Measurements from ENCODE around the gene YY1. TPM values are rescaled to one million over a fixed set of nuclear protein-coding genes. Genes with fewer than 3 reads are reported as not detected.

The YY1 gene
- total RNA-seq, 4 donors from 2014 or later: 40.2 to 61.7 (median 53.2) TPM

DNA sequence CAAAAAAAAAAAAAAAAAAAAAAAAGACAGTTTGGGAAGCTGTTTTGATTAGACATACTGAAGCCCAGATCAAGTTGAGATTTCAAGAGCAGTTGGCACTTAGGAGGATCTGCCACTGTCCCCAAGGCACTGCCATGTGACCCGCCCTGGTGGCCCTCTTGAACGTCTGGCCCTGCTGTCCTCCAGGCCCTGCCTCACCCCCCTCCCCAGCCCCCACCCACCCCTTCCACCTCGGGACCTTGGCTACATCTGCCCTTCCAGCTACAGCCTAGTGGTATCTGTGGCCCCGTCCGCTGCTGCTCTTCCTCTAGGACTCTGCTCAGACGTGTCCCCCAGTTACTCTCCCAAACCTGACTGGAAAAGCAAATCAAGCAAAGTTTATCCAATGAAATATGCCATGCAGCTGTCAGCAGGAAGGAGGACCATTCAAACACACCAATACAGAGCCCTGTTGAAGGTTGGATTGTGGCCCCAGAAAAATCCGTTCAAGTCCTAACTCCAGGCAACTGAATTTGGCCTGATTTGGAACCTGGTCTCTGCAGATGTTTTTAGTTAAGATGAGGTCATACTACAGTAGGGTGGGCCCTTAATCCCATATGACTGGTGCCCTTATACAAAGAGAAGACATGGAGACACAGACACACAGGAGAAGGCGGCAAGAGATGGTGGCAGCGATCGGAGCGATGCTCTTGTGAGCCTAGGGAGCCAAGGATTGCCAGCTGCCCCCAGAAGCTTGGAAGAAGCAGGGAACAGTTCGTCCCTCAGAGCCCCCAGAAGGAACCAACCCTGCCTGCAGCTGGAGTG lies 49.6 kb downstream of the YY1 start:
- Histone ChIP-seq H3K36me3 (no peaks in the 10 kb centered on the region), H3K9me3 (no peaks in the 10 kb centered on the region), H3K27me3 (no peaks in the 10 kb centered on the region), H3K4me1 (no peaks in the 10 kb centered on the region), H3K4me3 (no peak overlapping the region), H3K27ac (no peak overlapping the region)
- intact Hi-C loops (cut with DNase I; ENCODE audit: low total_unique reads): no loop called here
- no peak for DNase-seq
- TF ChIP-seq, protein P1, sequence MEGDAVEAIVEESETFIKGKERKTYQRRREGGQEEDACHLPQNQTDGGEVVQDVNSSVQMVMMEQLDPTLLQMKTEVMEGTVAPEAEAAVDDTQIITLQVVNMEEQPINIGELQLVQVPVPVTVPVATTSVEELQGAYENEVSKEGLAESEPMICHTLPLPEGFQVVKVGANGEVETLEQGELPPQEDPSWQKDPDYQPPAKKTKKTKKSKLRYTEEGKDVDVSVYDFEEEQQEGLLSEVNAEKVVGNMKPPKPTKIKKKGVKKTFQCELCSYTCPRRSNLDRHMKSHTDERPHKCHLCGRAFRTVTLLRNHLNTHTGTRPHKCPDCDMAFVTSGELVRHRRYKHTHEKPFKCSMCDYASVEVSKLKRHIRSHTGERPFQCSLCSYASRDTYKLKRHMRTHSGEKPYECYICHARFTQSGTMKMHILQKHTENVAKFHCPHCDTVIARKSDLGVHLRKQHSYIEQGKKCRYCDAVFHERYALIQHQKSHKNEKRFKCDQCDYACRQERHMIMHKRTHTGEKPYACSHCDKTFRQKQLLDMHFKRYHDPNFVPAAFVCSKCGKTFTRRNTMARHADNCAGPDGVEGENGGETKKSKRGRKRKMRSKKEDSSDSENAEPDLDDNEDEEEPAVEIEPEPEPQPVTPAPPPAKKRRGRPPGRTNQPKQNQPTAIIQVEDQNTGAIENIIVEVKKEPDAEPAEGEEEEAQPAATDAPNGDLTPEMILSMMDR (IDR thresholded peaks at IDR 0.05): no peak
- no peak for TF ChIP-seq POLR2A (IDR thresholded peaks at IDR 0.05)

DNA sequence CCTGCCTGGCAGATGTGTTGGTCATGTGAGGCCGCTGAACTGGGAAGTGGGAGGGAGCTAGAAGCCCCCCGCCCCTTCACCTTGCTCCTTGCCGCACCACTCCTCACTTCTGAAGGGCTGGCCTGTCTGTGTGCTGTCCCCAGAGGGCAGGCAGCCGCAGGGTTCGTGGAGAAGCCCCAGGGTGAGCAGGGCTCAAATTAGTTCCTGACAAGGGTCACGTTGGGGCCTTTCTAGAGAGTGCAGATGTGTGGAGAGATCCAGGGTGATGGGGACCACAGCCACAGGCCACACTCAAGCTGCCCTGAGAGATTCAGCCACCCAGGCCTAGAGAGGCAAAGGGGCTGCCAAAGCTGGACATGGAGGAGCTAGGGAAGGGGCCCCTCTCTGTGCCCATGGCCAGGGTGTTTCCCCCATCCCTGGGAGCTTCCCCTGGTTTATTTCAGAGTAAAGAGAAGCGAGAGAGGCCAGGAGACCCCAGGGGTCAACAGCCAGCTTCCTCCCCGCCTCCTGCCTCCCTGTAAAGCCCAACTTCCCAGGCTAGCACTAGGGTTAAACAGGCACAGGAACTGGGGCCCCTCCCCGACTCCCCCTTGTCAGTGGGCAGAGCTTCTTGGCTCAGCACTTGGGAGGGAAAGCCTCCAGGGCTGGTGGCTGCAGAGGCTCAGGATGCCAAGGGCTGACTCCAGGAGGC lies 51.1 kb downstream of the YY1 start:
- no peak for TF ChIP-seq POLR2A (IDR thresholded peaks at IDR 0.05)
- TF ChIP-seq, protein P1 (IDR thresholded peaks at IDR 0.05): no peak
- Histone ChIP-seq H3K9me3 (no peaks in the 10 kb centered on the region), H3K4me3 (no peak overlapping the region), H3K36me3 (no peaks in the 10 kb centered on the region), H3K27ac (no peak overlapping the region), H3K4me1 (no peaks in the 10 kb centered on the region), H3K27me3 (no peaks in the 10 kb centered on the region)
- intact Hi-C loops (cut with DNase I; ENCODE audit: low total_unique reads): no loop called here
- DNase-seq: peak in 1 of 2 donors; percentile 11

DNA sequence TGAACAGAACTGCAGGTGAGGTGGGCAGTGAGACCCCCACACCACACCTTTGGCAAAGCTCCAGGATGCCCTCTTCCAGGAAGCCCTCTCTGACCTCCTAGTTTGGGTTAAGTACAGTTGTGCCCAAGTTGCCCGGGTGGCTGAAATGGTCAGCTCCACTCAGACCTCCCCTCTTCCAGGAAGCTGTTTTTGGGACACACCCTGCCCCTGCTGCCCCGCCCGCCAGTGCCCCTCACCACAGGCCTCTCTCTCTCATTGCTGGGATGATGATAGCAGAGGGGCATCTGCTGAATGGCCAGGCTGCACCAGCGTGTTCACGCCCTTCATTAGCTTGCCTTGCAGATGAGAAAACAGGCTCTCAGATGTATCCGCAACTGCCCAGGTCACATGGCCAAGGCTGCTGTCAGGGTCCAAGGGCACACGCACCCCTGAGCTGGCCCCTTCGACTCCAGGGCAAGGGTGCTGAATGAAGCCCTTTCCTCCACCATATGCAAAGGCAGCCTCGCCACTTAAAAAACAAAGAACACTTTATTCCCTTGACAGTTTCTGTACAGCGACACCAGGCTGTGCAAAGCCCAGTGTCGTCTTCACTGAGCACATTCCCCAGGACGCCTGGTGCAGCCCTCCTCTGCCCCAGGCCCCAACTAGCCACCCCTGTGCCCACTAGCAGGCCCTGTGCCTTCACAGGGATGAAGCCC lies 51.8 kb downstream of the YY1 start:
- DNase-seq: peak; percentile 9 to 20
- TF ChIP-seq, protein P1 (IDR thresholded peaks at IDR 0.05): no peak
- TF ChIP-seq POLR2A (IDR thresholded peaks at IDR 0.05): no peak
- no peaks in the 10 kb centered on the region for H3K27me3 ChIP-seq
- no peaks in the 10 kb centered on the region for H3K9me3 ChIP-seq
- intact Hi-C loops (cut with DNase I; ENCODE audit: low total_unique reads): no loop called here
- no peak overlapping the region for H3K4me3 ChIP-seq
- no peaks in the 10 kb centered on the region for H3K36me3 ChIP-seq
- no peaks in the 10 kb centered on the region for H3K4me1 ChIP-seq
- H3K27ac ChIP-seq: no peak overlapping the region

DNA sequence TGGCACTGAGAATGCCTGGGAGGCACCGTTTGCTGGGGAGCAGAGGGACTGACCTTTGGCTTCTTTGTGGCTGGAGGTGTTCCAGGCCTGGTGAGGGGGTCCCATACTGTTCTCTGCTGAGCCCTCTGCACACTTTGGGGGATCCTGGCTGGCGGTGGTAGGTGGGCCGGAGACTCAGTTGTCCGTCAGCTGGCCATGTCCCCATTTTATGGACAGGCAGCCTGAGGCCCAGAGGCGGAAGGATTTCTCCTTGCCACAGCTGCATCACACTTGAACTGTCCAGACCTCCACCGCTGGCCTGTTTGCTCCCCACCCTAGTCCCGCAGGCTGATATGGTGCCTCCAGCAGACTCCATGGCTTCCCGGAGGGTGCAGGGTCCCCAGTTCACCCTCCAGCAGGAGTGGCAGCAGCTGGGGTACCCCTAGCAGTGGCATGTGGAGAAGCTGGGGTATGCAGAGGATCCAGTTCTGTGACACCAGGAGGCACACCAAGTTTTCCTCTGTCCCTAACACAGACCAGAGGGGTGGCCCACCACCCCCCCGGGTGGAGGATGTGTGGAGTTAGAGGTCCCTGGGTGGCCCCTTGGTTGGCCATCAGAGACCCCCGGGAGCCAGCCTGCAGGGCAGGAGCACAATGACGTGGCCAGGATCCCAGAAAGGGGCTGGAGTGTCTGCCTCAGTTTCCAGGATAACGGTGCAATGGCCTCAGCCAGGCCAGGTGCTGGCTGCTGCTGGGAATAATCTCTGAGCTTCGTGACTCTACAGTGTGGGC lies 52.5 kb downstream of the YY1 start:
- H3K36me3 ChIP-seq: no peaks in the 10 kb centered on the region
- H3K4me1 ChIP-seq: no peaks in the 10 kb centered on the region
- intact Hi-C loops (cut with DNase I; ENCODE audit: low total_unique reads): no loop called here
- DNase-seq: peak; percentile 11 to 14
- H3K9me3 ChIP-seq: no peaks in the 10 kb centered on the region
- no peak overlapping the region for H3K4me3 ChIP-seq
- no peaks in the 10 kb centered on the region for H3K27me3 ChIP-seq
- TF ChIP-seq POLR2A (IDR thresholded peaks at IDR 0.05): no peak
- TF ChIP-seq, protein P1 (IDR thresholded peaks at IDR 0.05): no peak
- H3K27ac ChIP-seq: no peak overlapping the region

Measured in uterus (tissue), 4 donors.